Measurements from ENCODE around the gene MDM2.

MDM2 gene

DNA sequence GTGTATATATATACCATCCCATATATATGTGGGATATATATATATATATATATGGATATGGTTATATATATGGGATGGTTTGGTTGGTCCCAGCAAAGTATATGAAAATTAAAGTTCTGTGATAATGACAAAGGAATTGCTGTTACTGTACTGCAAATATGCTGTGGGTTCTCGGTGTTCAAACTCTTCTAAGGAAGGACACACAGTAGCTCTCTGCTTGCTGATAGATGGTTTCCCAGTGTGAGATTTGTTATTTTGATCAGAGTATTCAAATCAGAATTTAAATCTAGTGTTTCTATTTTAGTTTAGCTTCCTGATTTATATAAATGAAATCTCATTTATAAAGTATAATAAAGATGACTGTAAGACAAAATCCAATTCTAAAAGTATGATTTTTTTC is 42.3 kb upstream of the MDM2 start:
- H3K4me3 ChIP-seq (replicated peaks; ENCODE audit: low read depth, low read length): no peak overlapping the region
- TF ChIP-seq, protein P1, sequence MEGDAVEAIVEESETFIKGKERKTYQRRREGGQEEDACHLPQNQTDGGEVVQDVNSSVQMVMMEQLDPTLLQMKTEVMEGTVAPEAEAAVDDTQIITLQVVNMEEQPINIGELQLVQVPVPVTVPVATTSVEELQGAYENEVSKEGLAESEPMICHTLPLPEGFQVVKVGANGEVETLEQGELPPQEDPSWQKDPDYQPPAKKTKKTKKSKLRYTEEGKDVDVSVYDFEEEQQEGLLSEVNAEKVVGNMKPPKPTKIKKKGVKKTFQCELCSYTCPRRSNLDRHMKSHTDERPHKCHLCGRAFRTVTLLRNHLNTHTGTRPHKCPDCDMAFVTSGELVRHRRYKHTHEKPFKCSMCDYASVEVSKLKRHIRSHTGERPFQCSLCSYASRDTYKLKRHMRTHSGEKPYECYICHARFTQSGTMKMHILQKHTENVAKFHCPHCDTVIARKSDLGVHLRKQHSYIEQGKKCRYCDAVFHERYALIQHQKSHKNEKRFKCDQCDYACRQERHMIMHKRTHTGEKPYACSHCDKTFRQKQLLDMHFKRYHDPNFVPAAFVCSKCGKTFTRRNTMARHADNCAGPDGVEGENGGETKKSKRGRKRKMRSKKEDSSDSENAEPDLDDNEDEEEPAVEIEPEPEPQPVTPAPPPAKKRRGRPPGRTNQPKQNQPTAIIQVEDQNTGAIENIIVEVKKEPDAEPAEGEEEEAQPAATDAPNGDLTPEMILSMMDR (IDR thresholded peaks at IDR 0.05; ENCODE audit: low read length, missing control alignments): no peak
- DNase-seq (ENCODE audit: low read depth): no peak

- no peak overlapping the region for H3K4me3 ChIP-seq (replicated peaks; ENCODE audit: low read depth, low read length)
- TF ChIP-seq, protein P1 (IDR thresholded peaks at IDR 0.05; ENCODE audit: low read length, missing control alignments): no peak
- no peak for DNase-seq (ENCODE audit: low read depth)
These were observed 41.3 kb upstream of the MDM2 start for GRCh38 chr12:68766646-68767045.

DNA sequence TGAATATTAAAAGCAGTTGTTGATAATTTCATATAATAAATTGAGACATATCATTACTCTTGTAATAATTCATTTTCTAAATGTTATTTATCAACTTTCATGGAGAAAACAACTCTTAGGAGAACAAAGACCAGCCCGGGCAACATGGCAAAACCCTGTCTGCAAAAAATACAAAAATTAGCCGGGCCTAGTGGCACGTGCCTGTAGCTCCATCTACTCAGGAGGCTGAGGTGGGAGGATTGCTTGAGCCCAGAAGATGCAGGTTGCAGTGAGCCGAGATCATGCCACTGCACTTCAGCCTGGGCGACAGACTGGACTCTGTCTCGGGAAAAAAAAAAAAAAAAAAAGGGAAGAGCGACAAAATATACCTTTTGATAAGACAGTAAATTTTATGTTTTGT is 40.8 kb upstream of the MDM2 start:
- no peak for DNase-seq (ENCODE audit: low read depth)
- TF ChIP-seq, protein P1 (IDR thresholded peaks at IDR 0.05; ENCODE audit: low read length, missing control alignments): no peak
- no peak overlapping the region for H3K4me3 ChIP-seq (replicated peaks; ENCODE audit: low read depth, low read length)

DNA sequence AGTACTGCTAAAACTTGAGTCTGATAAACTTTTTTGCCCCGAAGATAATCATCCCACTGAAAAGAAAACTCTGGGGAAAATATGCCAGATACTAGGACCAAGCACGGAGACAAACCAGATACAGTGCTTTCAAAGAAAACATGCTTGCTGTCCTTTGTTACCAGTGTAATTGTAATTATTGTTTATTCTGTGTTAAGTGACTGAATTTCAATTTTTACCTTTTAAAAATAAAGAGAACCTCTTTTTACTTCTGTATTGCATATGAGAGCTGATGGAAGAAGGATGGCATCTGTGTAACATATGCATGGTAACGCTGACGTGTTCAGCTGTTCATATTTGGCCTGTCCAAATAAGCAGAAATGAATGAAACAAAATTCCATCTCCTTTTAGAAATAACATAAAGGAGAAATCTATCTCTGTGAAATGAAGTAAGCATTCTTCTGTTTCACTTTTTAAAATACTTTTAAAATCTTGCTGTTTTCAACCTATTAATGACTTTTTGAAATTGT is 39.5 kb upstream of the MDM2 start:
- no peak overlapping the region for H3K4me3 ChIP-seq (replicated peaks; ENCODE audit: low read depth, low read length)
- TF ChIP-seq, protein P1 (IDR thresholded peaks at IDR 0.05; ENCODE audit: low read length, missing control alignments): no peak
- no peak for DNase-seq (ENCODE audit: low read depth)

DNA sequence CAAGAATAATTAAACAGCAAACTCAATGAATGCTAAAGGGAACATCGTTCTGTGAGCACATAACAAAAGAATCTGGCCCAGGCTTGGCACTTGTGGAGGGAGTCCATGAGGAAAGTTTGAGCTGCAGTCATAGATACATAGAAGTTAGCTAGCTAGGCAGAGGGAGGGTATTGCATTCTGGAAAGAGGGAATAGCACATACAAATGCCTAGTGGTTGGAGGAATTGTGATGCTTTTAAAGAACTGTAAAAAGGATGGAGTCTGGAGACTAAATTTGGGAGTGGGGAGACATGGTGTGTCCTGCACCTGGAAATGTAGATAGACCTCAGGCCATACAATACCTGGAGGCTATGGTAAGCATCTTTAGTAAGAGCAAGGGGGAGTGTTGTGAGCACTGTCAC is 38.0 kb upstream of the MDM2 start:
- H3K4me3 ChIP-seq (replicated peaks; ENCODE audit: low read depth, low read length): no peak overlapping the region
- DNase-seq (ENCODE audit: low read depth): no peak
- TF ChIP-seq, protein P1 (IDR thresholded peaks at IDR 0.05; ENCODE audit: low read length, missing control alignments): no peak

DNA sequence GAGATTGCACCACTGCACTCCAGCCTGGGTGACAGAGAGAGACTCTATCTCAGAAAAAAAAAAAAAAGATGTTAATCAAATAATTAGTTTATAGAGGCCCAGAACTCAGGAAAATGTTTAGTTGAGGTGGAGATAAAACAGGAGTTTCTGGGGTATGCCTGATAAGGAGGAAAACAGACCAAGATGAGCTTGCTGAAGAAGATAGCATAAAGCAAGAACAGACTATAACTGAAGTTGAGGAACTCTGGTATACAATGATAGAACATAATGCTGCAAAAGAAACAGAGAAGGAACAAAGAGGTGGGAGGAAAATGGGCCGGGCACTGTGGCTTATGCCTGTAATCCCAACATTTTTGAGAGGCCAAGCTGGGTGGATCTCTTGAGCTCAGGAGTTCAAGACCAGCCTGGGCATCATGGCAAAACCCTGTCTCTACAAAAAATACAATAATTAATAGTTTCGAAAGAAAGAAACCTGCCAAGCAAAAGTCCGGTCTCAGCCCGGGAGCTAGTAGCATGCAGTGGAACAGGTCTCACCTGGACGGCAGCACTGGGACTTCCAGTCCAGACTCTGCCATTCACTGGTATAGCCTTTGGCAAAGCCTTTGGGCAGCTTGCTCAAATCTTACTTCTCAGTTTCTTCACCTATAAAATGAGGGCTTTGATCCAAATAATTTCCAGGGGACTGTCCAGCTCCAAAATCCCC is 36.6 kb upstream of the MDM2 start:
- TF ChIP-seq, protein P1 (IDR thresholded peaks at IDR 0.05; ENCODE audit: low read length, missing control alignments): no peak
- DNase-seq (ENCODE audit: low read depth): no peak
- no peak overlapping the region for H3K4me3 ChIP-seq (replicated peaks; ENCODE audit: low read depth, low read length)

GRCh38 chr12:68772714-68773113 is 35.3 kb upstream of the MDM2 start:
- no peak for DNase-seq (ENCODE audit: low read depth)
- no peak overlapping the region for H3K4me3 ChIP-seq (replicated peaks; ENCODE audit: low read depth, low read length)
- TF ChIP-seq, protein P1 (IDR thresholded peaks at IDR 0.05; ENCODE audit: low read length, missing control alignments): no peak

Measured in fibroblast of pulmonary artery (primary cell).